Epithelial cell of proximal tubule (primary cell): Measurements from ENCODE around the gene GPR85. TPM values are rescaled to one million over a fixed set of nuclear protein-coding genes. Genes with fewer than 3 reads are reported as not detected.

Experiments used
- DNase-seq: peaks from one replicate; pipeline ENCODE4 v3.0.0-alpha.2; 2011; ENCODE audit warnings: low read depth
- H3K4me3 ChIP-seq: 2 replicates; pipeline ENCODE4 v1.5.1; 2011; ENCODE audit warnings: low read depth, mild to moderate bottlenecking, low read length
- total RNA-seq: library from RNA; depleted of rRNA; stranded (reverse); fragments of >200 nt; gene quantifications from 2 replicates; pipeline ENCODE4 v1.2.3, GENCODE V29; 2015
- TF ChIP-seq, protein P1 (sequence below): conservative IDR thresholded peaks from 2 replicates; pipeline ENCODE4 v1.5.1; 2012; ENCODE audit warnings: low read depth, mild to moderate bottlenecking, low read length

GPR85 gene
- total RNA-seq, 1 donor from 2014 or later = not detected

DNA sequence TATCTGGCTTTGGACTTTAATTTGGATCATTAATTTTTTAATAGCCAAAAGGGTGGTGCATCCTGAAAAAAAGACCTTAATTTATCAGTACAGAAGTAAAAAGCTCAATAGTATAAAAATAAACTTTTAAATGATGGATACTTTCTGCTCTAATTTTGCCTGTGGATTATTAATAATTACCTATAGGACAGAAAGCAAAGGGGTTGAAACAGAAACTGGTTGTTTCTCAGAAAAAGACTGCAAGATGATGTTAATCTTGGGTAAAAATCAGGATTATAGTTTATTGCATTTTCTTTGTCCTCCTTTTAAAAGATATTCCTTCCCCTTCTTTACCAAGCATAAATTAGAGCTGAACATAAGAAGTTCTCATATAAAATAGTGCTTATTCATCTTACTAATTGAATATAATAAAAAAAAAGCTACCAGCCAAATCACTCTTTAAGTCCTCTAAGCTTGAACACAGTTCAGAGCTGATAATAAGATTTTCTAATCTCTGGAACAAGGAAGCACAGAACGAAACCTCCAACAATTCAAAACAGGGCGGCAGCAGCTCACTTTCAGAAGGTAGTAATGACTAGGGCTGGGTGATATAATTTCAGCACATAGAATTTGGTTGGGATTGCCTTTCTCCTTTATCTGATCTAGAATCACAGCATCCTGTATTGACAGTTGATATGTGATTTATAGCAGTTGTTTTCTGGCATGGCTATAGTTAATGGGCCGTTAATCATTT lies 8.1 kb upstream of the GPR85 start:
- TF ChIP-seq, protein P1, sequence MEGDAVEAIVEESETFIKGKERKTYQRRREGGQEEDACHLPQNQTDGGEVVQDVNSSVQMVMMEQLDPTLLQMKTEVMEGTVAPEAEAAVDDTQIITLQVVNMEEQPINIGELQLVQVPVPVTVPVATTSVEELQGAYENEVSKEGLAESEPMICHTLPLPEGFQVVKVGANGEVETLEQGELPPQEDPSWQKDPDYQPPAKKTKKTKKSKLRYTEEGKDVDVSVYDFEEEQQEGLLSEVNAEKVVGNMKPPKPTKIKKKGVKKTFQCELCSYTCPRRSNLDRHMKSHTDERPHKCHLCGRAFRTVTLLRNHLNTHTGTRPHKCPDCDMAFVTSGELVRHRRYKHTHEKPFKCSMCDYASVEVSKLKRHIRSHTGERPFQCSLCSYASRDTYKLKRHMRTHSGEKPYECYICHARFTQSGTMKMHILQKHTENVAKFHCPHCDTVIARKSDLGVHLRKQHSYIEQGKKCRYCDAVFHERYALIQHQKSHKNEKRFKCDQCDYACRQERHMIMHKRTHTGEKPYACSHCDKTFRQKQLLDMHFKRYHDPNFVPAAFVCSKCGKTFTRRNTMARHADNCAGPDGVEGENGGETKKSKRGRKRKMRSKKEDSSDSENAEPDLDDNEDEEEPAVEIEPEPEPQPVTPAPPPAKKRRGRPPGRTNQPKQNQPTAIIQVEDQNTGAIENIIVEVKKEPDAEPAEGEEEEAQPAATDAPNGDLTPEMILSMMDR = no peak
- no peak for DNase-seq
- no peak overlapping the region for H3K4me3 ChIP-seq

DNA sequence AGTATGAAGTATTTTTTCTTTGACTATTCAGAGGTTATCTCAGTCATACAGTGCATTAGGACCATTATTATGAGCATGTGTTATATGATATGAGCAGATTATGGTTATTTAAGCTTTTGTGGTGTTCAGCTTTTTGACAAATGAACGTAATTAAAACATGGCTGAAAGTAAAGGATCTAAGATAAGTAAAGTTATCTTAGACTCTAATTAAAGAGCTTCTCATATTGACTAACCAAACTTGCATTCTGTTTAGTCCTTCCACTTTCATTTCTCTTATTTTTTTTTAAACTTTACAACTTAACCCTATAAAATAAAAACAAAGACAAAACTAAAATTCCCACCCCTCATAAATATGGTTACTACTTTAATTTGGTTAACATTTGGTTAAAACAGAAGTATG lies 6.9 kb upstream of the GPR85 start:
- H3K4me3 ChIP-seq = no peak overlapping the region
- TF ChIP-seq, protein P1 = no peak
- no peak for DNase-seq

DNA sequence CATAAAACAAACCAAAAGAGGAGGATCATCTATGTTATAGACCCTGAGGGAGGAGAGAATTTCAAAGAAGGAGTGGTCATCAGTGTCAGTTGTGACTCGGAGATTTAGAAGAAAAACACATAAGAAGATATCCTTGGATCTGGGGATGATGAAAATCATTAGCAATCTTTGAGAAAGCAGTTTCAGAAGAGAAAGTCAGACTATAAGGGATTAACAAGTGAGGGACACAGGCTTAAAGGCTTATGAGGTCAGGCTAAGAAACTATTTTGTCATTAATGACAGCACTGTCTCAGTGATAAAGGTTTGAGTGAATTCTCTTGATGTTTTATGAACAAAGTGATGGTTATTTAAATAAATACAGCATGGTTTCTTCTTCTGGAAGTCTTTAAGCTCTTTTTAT lies 6.1 kb upstream of the GPR85 start:
- TF ChIP-seq, protein P1 = no peak
- no peak overlapping the region for H3K4me3 ChIP-seq
- DNase-seq = no peak

DNA sequence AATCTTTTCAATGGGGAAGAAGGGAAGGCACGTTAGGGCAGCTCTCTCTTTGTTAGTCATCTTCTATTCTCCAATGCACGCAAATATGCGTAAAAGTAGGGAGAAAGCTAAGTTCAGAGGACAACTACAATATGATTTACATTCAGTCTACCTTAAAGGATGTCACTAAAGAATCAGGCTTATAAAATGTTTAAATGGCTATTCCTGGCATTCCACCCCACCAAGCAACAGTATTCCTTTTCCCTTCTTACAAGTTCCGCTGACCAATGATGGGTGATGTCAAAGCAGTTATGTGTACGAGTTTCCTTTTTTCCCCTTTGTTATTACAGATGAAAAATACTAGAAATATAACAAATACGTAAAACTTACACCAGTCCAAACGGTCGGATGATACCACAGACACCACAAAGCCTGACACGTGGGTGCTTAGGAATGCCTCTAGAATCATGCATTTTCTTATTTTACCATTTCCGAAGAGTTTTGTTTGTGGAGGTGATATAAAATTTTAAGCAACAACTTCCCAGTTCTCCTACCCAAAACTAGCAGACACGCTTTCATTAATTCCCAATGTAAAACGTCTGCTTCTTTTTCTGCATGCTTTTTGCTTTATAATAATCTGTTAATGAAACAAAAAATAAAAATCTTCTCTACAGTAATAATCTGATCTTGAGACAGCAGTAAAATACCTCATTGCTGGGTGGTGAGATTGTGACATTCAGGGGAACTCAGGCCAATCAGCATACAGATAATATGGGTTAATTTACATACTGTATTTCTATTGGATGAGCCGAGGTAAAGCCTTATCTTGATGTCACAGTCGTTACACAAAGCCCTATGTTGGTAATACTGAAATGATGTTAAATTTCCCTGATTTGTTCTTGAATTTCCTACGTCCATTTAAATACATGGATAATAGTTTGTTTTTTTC lies 708 bp upstream of the GPR85 start:
- TF ChIP-seq, protein P1 = no peak
- H3K4me3 ChIP-seq = peak overlapping the region; percentile 65
- no peak for DNase-seq

DNA sequence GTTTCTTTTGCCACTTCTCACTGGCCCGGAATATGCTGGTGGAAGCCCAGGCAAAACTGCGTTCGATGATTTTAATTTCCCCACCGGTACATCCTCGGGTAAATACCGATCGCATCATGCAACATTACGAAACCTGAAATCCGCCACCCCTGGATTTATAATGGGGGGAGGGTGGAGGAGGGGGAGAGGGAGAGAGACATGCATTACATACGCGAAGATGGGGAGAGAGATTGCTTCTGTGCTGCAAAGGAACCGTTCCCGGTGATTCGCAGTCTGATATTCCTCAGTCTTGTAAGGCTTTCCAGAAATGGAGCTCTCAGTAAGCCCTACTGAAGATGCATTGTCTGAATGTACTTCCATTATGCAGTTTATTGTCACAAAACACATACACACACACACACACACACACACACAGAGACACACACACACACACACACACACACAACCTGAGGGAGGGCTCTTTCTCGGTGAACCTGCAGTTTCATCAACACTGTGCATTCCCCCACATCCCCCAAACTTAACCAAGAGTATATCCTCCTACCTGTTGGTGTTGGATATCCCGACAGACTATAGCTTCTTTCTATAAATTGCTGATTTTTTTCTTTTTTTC lies 741 bp downstream of the GPR85 start:
- peak overlapping the region; percentile 65 for H3K4me3 ChIP-seq
- no peak for DNase-seq
- TF ChIP-seq, protein P1 = no peak

DNA sequence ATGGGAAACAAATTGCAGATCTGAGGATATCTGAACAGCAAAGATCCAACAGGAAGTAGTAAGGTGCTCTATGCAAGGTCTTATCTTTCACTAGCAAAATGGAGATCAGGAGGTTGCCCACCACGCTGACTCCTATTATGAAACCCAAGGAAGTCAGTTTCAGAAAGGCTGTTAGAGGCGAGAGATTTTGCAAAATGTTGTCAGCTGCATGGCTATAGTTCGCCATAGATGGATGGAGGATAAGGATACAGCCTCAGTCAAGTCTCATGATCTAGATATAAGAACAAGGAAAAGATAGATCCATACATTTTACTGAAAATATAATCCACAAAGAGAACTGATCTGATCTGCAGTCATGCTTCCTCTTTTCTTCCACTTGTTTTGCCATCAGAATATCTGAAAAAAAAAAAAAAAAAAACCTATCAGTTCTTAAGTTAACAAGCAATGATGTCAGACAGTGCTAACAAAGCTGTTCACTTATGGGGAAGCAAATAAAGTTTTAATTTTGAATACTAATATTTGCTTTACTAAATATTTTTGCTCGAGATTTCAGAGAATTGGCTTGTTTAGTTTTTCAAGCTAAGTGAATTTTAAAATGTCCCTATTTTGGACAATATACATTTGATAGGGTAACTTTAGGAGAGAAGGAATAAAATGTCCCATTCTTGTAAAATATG lies 2.0 kb downstream of the GPR85 start:
- DNase-seq = no peak
- TF ChIP-seq, protein P1 = no peak
- no peak overlapping the region for H3K4me3 ChIP-seq
